Dendritic cell treated with granulocyte-macrophage colony-stimulating factor and Interleukin-4, amounts not matched to agents 40 ng/mL and 50 ng/mL, for 4 days (primary cell): ENCODE data around the gene DCP1B.

Source experiments
- H3K27ac Mint-ChIP-seq: one replicate; pipeline ENCODE4 v1.8.0; 2022; ENCODE audit warnings: mild to moderate bottlenecking, mixed read lengths
- H3K27me3 Mint-ChIP-seq: one replicate; pipeline ENCODE4 v1.8.0; 2022; ENCODE audit warnings: mild to moderate bottlenecking, mixed read lengths
- H3K36me3 Mint-ChIP-seq: one replicate; pipeline ENCODE4 v1.8.0; 2022; ENCODE audit warnings: low read depth, mixed read lengths
- H3K4me1 Mint-ChIP-seq: one replicate; pipeline ENCODE4 v1.8.0; 2022; ENCODE audit warnings: low read depth, mixed read lengths
- H3K4me3 Mint-ChIP-seq: one replicate; pipeline ENCODE4 v1.8.0; 2022; ENCODE audit warnings: mild to moderate bottlenecking, moderate library complexity, mixed read lengths
- H3K9me3 Mint-ChIP-seq: one replicate; pipeline ENCODE4 v1.8.0; 2022; ENCODE audit warnings: mixed read lengths
- intact Hi-C: fragments of 100-400 bp; cut with micrococcal nuclease; formaldehyde crosslinking; loops from one replicate; pipeline ENCODE4 v1.15.0; 2022

DCP1B gene

GRCh38 chr12:2011643-2012607 lies 7.7 kb upstream of the DCP1B start:
- intact Hi-C loops: no loop called here
- H3K9me3 Mint-ChIP-seq: no peaks in the 10 kb centered on the region
- no peak overlapping the region for H3K4me3 Mint-ChIP-seq
- H3K4me1 Mint-ChIP-seq: no peaks in the 10 kb centered on the region
- H3K27ac Mint-ChIP-seq: no peak overlapping the region
- H3K36me3 Mint-ChIP-seq: no peaks in the 10 kb centered on the region
- peaks cover 10% of the 10 kb centered on the region for H3K27me3 Mint-ChIP-seq

DNA sequence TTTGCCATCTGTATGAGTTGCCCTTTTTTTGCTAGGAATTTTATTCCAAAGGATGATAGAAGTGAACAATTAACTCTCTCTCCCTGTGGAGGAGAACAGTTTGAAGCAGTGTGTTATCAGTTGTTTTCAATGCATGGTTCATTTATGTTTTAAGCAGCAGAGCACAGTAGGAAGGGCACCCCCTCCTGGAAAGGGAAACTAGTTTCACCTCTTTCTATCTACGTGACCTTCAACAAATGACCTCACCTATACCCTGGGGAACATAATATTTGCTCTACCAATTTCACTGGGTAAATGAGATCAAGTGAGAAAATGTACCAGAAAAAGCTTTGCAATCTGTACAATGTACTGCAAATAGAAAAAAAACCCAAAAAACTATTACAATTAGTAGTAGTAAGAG lies 5.4 kb upstream of the DCP1B start:
- Mint-ChIP-seq H3K27ac (no peak overlapping the region), H3K4me3 (no peak overlapping the region), H3K27me3 (peaks cover 9% of the 10 kb centered on the region), H3K9me3 (no peaks in the 10 kb centered on the region), H3K36me3 (no peaks in the 10 kb centered on the region), H3K4me1 (no peaks in the 10 kb centered on the region)
- intact Hi-C loops: no loop called here

DNA sequence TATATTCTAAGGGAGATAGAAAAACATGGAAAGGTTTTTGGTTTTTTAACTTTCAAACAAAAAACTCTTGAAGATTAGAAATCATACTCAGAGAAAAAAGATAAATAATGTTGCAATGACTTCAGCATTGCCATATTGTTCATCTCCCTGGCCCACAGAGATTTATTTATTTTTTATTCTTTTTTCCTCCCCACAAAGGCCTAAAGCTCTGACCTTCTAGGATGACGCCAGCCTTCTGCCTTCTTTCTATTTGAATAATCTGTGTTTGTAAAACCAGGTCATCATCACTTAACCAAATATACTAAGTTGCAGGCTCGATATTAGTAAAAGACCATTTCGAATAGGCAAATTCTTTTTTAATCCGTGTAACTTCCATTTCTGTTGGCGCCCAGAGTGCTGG lies 4.4 kb upstream of the DCP1B start:
- intact Hi-C loops: no loop called here
- H3K27me3 Mint-ChIP-seq: peaks cover 9% of the 10 kb centered on the region
- H3K4me1 Mint-ChIP-seq: peaks cover 3% of the 10 kb centered on the region
- H3K9me3 Mint-ChIP-seq: no peaks in the 10 kb centered on the region
- no peak overlapping the region for H3K27ac Mint-ChIP-seq
- no peak overlapping the region for H3K4me3 Mint-ChIP-seq
- peaks cover 9% of the 10 kb centered on the region for H3K36me3 Mint-ChIP-seq

DNA sequence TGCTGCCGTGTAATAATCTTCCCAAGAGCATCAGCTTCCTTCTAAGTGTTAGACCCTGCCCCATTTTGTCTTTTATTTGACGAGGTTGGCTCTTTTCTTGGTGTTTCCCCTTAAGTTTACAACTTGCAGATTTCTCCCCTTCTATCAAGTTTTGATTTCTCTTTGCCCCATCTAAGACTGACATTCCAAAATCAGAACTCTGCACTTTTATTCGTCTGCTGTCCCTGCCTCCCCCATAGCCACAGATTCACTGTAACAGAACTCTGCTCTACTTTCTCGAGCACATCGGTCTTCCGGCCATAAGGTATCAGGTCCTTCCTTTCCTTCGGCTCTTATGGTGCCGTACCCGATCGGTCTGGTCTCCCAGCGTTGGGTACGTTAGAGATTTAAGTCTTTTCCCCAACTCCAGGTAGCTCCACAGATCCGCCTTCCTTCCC lies 563 bp downstream of the DCP1B start:
- peak overlapping the region; percentile 100 for H3K4me3 Mint-ChIP-seq
- intact Hi-C loops: no loop called here

GRCh38 chr12:1995205-1995896 lies 8.9 kb downstream of the DCP1B start:
- no peak overlapping the region for H3K27ac Mint-ChIP-seq
- H3K4me1 Mint-ChIP-seq: peaks cover 13% of the 10 kb centered on the region

More for the DNA sequence above, 563 bp downstream of the DCP1B start:
- H3K4me1 Mint-ChIP-seq: peaks cover 16% of the 10 kb centered on the region
- no peaks in the 10 kb centered on the region for H3K9me3 Mint-ChIP-seq
- H3K27me3 Mint-ChIP-seq: no peaks in the 10 kb centered on the region
- peak overlapping the region; percentile 98 for H3K27ac Mint-ChIP-seq
- peaks cover 11% of the 10 kb centered on the region for H3K36me3 Mint-ChIP-seq

GRCh38 chr12:1994429-1995143 lies 9.7 kb downstream of the DCP1B start:
- no peaks in the 10 kb centered on the region for H3K27me3 Mint-ChIP-seq
- peaks cover 51% of the 10 kb centered on the region for H3K36me3 Mint-ChIP-seq
- intact Hi-C loops: no loop called here
- peaks cover 13% of the 10 kb centered on the region for H3K4me1 Mint-ChIP-seq
- H3K4me3 Mint-ChIP-seq: no peak overlapping the region
- H3K27ac Mint-ChIP-seq: no peak overlapping the region
- H3K9me3 Mint-ChIP-seq: no peaks in the 10 kb centered on the region

More at GRCh38 chr12:1995205-1995896, 8.9 kb downstream of the DCP1B start:
- intact Hi-C loops: no loop called here
- no peaks in the 10 kb centered on the region for H3K27me3 Mint-ChIP-seq
- peaks cover 48% of the 10 kb centered on the region for H3K36me3 Mint-ChIP-seq
- no peaks in the 10 kb centered on the region for H3K9me3 Mint-ChIP-seq
- no peak overlapping the region for H3K4me3 Mint-ChIP-seq

- Mint-ChIP-seq H3K36me3 (peaks cover 57% of the 10 kb centered on the region), H3K4me3 (no peak overlapping the region), H3K4me1 (peaks cover 13% of the 10 kb centered on the region), H3K9me3 (peaks cover 3% of the 10 kb centered on the region), H3K27ac (no peak overlapping the region), H3K27me3 (no peaks in the 10 kb centered on the region)
- intact Hi-C loops: no loop called here
These were observed 10.3 kb downstream of the DCP1B start for GRCh38 chr12:1993871-1994371.

DNA sequence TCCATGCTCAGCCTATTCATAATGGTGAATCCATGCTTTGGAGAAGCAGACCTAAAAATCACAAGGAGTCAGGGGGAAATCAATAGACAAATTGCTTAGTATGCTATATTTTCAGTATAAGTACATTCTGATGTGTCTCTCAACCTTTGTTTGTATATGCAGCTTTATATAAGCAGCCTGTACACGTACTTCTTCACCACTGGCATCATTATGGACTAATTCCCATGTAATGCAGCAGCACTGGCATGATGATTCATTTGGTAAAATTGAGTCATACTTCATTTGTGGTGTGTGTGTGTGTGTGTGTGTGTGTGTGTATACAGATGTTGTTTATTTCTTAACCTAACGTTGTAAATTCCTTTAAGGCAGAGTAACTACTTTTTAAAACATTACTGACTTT lies 10.9 kb downstream of the DCP1B start:
- Mint-ChIP-seq H3K36me3 (peaks cover 62% of the 10 kb centered on the region), H3K4me3 (no peak overlapping the region), H3K27me3 (no peaks in the 10 kb centered on the region), H3K27ac (no peak overlapping the region), H3K9me3 (peaks cover 5% of the 10 kb centered on the region), H3K4me1 (peaks cover 13% of the 10 kb centered on the region)
- intact Hi-C loops: no loop called here

DNA sequence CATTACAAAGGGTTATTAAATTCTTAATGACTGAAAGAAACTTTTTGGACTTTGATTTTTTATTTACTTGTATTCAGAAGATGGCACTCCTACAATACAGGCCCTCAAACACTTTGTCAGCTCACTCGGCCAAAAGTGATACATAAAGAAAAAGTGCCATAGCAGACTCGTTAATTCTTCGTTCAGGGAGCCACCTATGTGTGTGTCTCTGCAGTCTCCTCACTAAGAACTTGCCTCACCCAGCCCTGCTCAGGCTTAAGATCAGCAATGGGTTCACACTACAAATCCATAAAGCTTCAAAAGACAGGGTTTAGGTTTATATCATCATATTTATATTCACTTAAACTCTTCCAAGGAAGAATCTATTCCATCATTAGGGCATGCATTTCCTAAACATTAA lies 11.5 kb downstream of the DCP1B start:
- H3K9me3 Mint-ChIP-seq: peaks cover 10% of the 10 kb centered on the region
- peaks cover 13% of the 10 kb centered on the region for H3K4me1 Mint-ChIP-seq
- H3K27ac Mint-ChIP-seq: no peak overlapping the region
- intact Hi-C loops: no loop called here
- no peaks in the 10 kb centered on the region for H3K27me3 Mint-ChIP-seq
- peaks cover 69% of the 10 kb centered on the region for H3K36me3 Mint-ChIP-seq
- H3K4me3 Mint-ChIP-seq: no peak overlapping the region

- no peak overlapping the region for H3K4me3 Mint-ChIP-seq
- intact Hi-C loops: no loop called here
- peaks cover 76% of the 10 kb centered on the region for H3K36me3 Mint-ChIP-seq
- H3K27me3 Mint-ChIP-seq: no peaks in the 10 kb centered on the region
- H3K4me1 Mint-ChIP-seq: no peaks in the 10 kb centered on the region
- no peak overlapping the region for H3K27ac Mint-ChIP-seq
- H3K9me3 Mint-ChIP-seq: peaks cover 46% of the 10 kb centered on the region
These were observed 15.1 kb downstream of the DCP1B start for GRCh38 chr12:1989111-1989510.

DNA sequence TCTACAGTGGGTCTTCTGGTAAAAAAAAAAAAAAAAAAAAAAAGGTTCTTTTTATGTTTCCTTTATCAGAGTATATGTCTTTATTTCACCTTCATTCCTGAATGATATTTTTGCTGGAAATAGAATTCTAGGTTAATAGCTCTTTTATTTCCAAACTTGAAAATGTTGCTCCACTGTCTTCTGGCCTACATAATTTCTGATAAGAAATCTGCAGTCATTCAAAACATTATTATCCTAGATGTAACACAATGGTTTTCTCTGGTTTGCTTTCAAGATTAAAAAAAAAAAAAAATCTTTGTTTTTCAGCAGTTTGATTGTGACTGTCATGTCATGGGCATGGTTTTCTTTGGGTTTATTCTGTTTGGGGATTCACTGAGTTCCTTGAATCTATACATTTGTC lies 19.5 kb downstream of the DCP1B start:
- peaks cover 59% of the 10 kb centered on the region for H3K36me3 Mint-ChIP-seq
- H3K9me3 Mint-ChIP-seq: peaks cover 50% of the 10 kb centered on the region
- no peaks in the 10 kb centered on the region for H3K4me1 Mint-ChIP-seq
- intact Hi-C loops: no loop called here
- no peak overlapping the region for H3K4me3 Mint-ChIP-seq
- no peak overlapping the region for H3K27ac Mint-ChIP-seq
- H3K27me3 Mint-ChIP-seq: no peaks in the 10 kb centered on the region

DNA sequence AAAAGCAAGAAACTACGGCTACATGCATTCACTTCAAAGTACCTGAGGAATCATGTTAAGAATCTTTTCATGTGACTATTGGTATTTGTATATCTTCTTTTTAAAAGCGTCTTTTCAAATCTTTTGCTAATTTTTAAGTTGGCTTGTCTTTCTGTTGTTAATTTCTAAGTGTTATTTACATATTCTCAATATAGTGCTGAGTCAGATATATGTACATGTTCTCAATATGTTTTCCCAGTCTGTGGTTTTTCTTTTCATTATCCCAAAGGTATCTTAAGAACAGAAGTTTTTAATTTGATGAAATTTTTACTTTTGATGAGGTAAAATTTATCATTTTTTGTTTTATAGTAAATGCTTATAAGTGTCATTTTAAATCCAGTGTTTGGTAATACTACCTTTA lies 24.0 kb downstream of the DCP1B start:
- Mint-ChIP-seq H3K4me1 (no peaks in the 10 kb centered on the region), H3K4me3 (no peak overlapping the region), H3K36me3 (peaks cover 17% of the 10 kb centered on the region), H3K27ac (no peak overlapping the region), H3K9me3 (peaks cover 15% of the 10 kb centered on the region), H3K27me3 (no peaks in the 10 kb centered on the region)
- intact Hi-C loops: no loop called here

GRCh38 chr12:1978078-1978862 lies 26.0 kb downstream of the DCP1B start:
- H3K27ac Mint-ChIP-seq: no peak overlapping the region
- H3K4me3 Mint-ChIP-seq: no peak overlapping the region
- intact Hi-C loops: no loop called here
- H3K27me3 Mint-ChIP-seq: no peaks in the 10 kb centered on the region
- no peaks in the 10 kb centered on the region for H3K9me3 Mint-ChIP-seq
- H3K36me3 Mint-ChIP-seq: peaks cover 5% of the 10 kb centered on the region
- H3K4me1 Mint-ChIP-seq: no peaks in the 10 kb centered on the region
